Spleen (tissue), 7 donors: Measurements from ENCODE around the gene EHBP1L1.

ENCODE experiments used
- CTCF ChIP-seq, 11 experiments: fragments of 200-600 bp in 7 of 11; fragments of 450-650 bp in 4 of 11; sonication (generic) in 4 of 11; IDR thresholded peaks in 8 of 11; conservative IDR thresholded peaks in 3 of 11; 1 replicate in 7 of 11; 2 replicates in 4 of 11; pipeline versions ENCODE4 v1.4.0 to v1.8.0; 2016 to 2021; ENCODE audit warnings: antibody characterized with exemption in 11 of 11, inconsistent platforms in 4 of 11, mild to moderate bottlenecking in 1 of 11
- POLR2A ChIP-seq, 3 donors: fragments of 450-650 bp; IDR thresholded peaks; one replicate each; pipeline ENCODE4 v1.5.1; 2017; ENCODE audit warnings: antibody characterized with exemption in 3 of 3, mild to moderate bottlenecking in 1 of 3
- POLR2AphosphoS5 ChIP-seq, 3 donors: sonication (generic); formaldehyde crosslinking; IDR thresholded peaks; one replicate each; pipeline ENCODE4 v1.5.1; 2017; ENCODE audit warnings: antibody characterized with exemption in 3 of 3
- donor health status: DM: no; HTN: no; CAD: no; lungs with moderate emphysema.
- donor health status: DM: no; HTN: no; CAD: no.
- donor health status: DM: no; HTN: no; CAD: no.

GRCh38 chr11:65538915-65539743 lies 36.7 kb upstream of the EHBP1L1 start:
- TF ChIP-seq CTCF (IDR thresholded peaks at IDR 0.05 in 8 of 11, conservative IDR thresholded peaks at IDR 0.05 in 3 of 11) (no peak), POLR2A (IDR thresholded peaks at IDR 0.05) (no peak), POLR2AphosphoS5 (IDR thresholded peaks at IDR 0.05) (no peak)
